Neural cell (in vitro differentiated cells): ENCODE measurements around the gene SETD1A. TPM values are rescaled to one million over a fixed set of nuclear protein-coding genes. Genes with fewer than 3 reads are reported as not detected.

ENCODE experiments used
- H2AFZ ChIP-seq: fragments of 200-600, 300-800 bp; sonication (generic), shearing (Covaris generic); 2 replicates; pipeline ENCODE4 v1.6.0; 2014; ENCODE audit warnings: low read depth, mild to moderate bottlenecking, antibody characterized with exemption, low read length, moderate library complexity
- H3F3A ChIP-seq: fragments of 200-600 bp; shearing (Covaris generic); 2 replicates; pipeline ENCODE4 v1.6.1; 2016; ENCODE audit warnings: mild to moderate bottlenecking, moderate library complexity, mixed read lengths, antibody characterized with exemption, low read length; ENCODE audit not compliant: insufficient read depth, poor library complexity, severe bottlenecking
- H3K27ac ChIP-seq: fragments of 200-600, 300-800 bp; sonication (generic), shearing (Covaris generic); 2 replicates; pipeline ENCODE4 v1.5.1; 2014; ENCODE audit warnings: mild to moderate bottlenecking, low read length, moderate library complexity
- H3K27me3 ChIP-seq: fragments of 300-800, 200-600 bp; sonication (generic), shearing (Covaris generic); 2 replicates; pipeline ENCODE4 v1.6.0; 2014; ENCODE audit warnings: mild to moderate bottlenecking, low read depth, low read length, moderate library complexity; ENCODE audit not compliant: insufficient read depth
- H3K36me3 ChIP-seq: fragments of 300-800, 200-600 bp; sonication (generic), shearing (Covaris generic); 2 replicates; pipeline ENCODE4 v1.5.1; 2014; ENCODE audit warnings: mild to moderate bottlenecking, antibody characterized with exemption, low read length, moderate library complexity; ENCODE audit not compliant: insufficient read depth
- H3K4me2 ChIP-seq: fragments of 300-800, 200-600 bp; sonication (generic), shearing (Covaris generic); 2 replicates; pipeline ENCODE4 v1.6.0; 2014; ENCODE audit warnings: mild to moderate bottlenecking, low read length
- H3K4me3 ChIP-seq: fragments of 300-800, 200-600 bp; sonication (generic), shearing (Covaris generic); 2 replicates; pipeline ENCODE4 v1.5.1; 2014; ENCODE audit warnings: mild to moderate bottlenecking, low read length, moderate library complexity
- H3K79me2 ChIP-seq: fragments of 200-600 bp; shearing (Covaris generic); replicated peaks from 2 replicates; pipeline ENCODE4 v1.6.0; 2014; ENCODE audit warnings: mild to moderate bottlenecking, low read length, moderate library complexity; ENCODE audit not compliant: insufficient read depth
- H3K9ac ChIP-seq: fragments of 300-800, 200-600 bp; sonication (generic), shearing (Covaris generic); 2 replicates; pipeline ENCODE4 v1.6.1; 2016; ENCODE audit warnings: mild to moderate bottlenecking, low read length, mixed read lengths
- H3K9me2 ChIP-seq: fragments of 200-600 bp; shearing (Covaris generic); 2 replicates; pipeline ENCODE4 v1.6.1; 2016; ENCODE audit warnings: mild to moderate bottlenecking, low read length, mixed read lengths; ENCODE audit not compliant: insufficient read depth
- H3K9me3 ChIP-seq: fragments of 200-600, 300-800 bp; sonication (generic), shearing (Covaris generic); 2 replicates; pipeline ENCODE4 v1.6.1; 2016; ENCODE audit warnings: mild to moderate bottlenecking, mixed run types, low read length, moderate library complexity, mixed read lengths
- H4K20me1 ChIP-seq: fragments of 200-600 bp; shearing (Covaris generic); 2 replicates; pipeline ENCODE4 v1.6.1; 2016; ENCODE audit warnings: mild to moderate bottlenecking, mixed run types; ENCODE audit not compliant: insufficient read depth
- CTCF ChIP-seq: fragments of 450-650 bp; IDR thresholded peaks from 2 replicates; pipeline ENCODE4 v1.5.1; 2014; ENCODE audit warnings: antibody characterized with exemption, mild to moderate bottlenecking, moderate library complexity; ENCODE audit not compliant: poor library complexity, severe bottlenecking
- EP300 ChIP-seq: fragments of 450-650 bp; conservative IDR thresholded peaks from 2 replicates; pipeline ENCODE4 v1.6.1; 2014; ENCODE audit warnings: antibody characterized with exemption, mild to moderate bottlenecking, moderate library complexity; ENCODE audit not compliant: poor library complexity, severe bottlenecking
- EZH2 ChIP-seq: fragments of 200-600, 300-800 bp; shearing (Covaris generic), sonication (generic); IDR thresholded peaks from 2 replicates; pipeline ENCODE4 v1.6.1; 2014; ENCODE audit warnings: antibody characterized with exemption, low read length, borderline replicate concordance, mild to moderate bottlenecking; ENCODE audit not compliant: insufficient read depth, poor library complexity, severe bottlenecking
- MXI1 ChIP-seq: fragments of 450-650 bp; conservative IDR thresholded peaks from 2 replicates; pipeline ENCODE4 v1.6.1; 2014; ENCODE audit warnings: antibody characterized with exemption, mild to moderate bottlenecking; ENCODE audit not compliant: poor library complexity, severe bottlenecking
- POLR2AphosphoS5 ChIP-seq: IDR thresholded peaks from 2 replicates; pipeline ENCODE4 v1.6.1; 2012
- RAD21 ChIP-seq: fragments of 450-650 bp; conservative IDR thresholded peaks from 2 replicates; pipeline ENCODE4 v1.6.1; 2014; ENCODE audit warnings: antibody characterized with exemption, mild to moderate bottlenecking, moderate library complexity
- REST ChIP-seq: IDR thresholded peaks from 2 replicates; pipeline ENCODE4 v1.6.1; 2012; ENCODE audit warnings: borderline replicate concordance
- SMC3 ChIP-seq: fragments of 450-650 bp; conservative IDR thresholded peaks from 2 replicates; pipeline ENCODE4 v1.6.1; 2014; ENCODE audit warnings: antibody characterized with exemption, mild to moderate bottlenecking, moderate library complexity; ENCODE audit not compliant: poor library complexity
- TAF1 ChIP-seq: IDR thresholded peaks from 2 replicates; pipeline ENCODE4 v1.6.1; 2012; ENCODE audit warnings: low read depth
- polyA plus RNA-seq: library from polyadenylated mRNA; depleted of rRNA; stranded (reverse); fragments of >200 nt; gene quantifications from 2 replicates; pipeline ENCODE4 v1.2.3, GENCODE V29; 2014

Gene SETD1A
- polyA plus RNA-seq, 1 donor from 2014 or later: 1.4 TPM

- H3F3A ChIP-seq: no peaks in the 10 kb centered on the region
- H3K9me2 ChIP-seq: no peaks in the 10 kb centered on the region
- H2AFZ ChIP-seq: no peak overlapping the region
- no peak overlapping the region for H3K4me2 ChIP-seq
- H3K9me3 ChIP-seq: no peaks in the 10 kb centered on the region
- no peak overlapping the region for H3K4me3 ChIP-seq
- no peaks in the 10 kb centered on the region for H3K36me3 ChIP-seq
- no peaks in the 10 kb centered on the region for H4K20me1 ChIP-seq
- no peaks in the 10 kb centered on the region for H3K79me2 ChIP-seq
- H3K9ac ChIP-seq: no peak overlapping the region
- H3K27me3 ChIP-seq: no peaks in the 10 kb centered on the region
- TF ChIP-seq MXI1 (no peak), RAD21 (no peak), EP300 (no peak), REST (no peak), POLR2AphosphoS5 (no peak), SMC3 (no peak), CTCF (no peak), TAF1 (no peak), EZH2 (no peak)
- H3K27ac ChIP-seq: no peak overlapping the region
Measured at GRCh38 chr16:30986129-30986991, 28.8 kb downstream of the SETD1A start.

GRCh38 chr16:30987581-30988190 is 30.1 kb downstream of the SETD1A start:
- TF ChIP-seq EZH2: no peak
- TF ChIP-seq REST: no peak
- TF ChIP-seq POLR2AphosphoS5: no peak
- no peak for TF ChIP-seq TAF1
- no peak for TF ChIP-seq RAD21
- TF ChIP-seq CTCF: no peak
- TF ChIP-seq MXI1: no peak
- no peak for TF ChIP-seq SMC3
- TF ChIP-seq EP300: no peak
- Histone ChIP-seq H2AFZ (no peak overlapping the region), H3K27ac (no peak overlapping the region), H3K9me2 (no peaks in the 10 kb centered on the region), H3K4me3 (no peak overlapping the region), H3K9ac (no peak overlapping the region), H3K4me2 (no peak overlapping the region), H3K9me3 (no peaks in the 10 kb centered on the region), H4K20me1 (no peaks in the 10 kb centered on the region), H3K36me3 (no peaks in the 10 kb centered on the region), H3F3A (no peaks in the 10 kb centered on the region), H3K27me3 (no peaks in the 10 kb centered on the region), H3K79me2 (no peaks in the 10 kb centered on the region)
